Pancreas (tissue), 10 donors: ENCODE results near the gene WWOX. TPM values are rescaled to one million over a fixed set of nuclear protein-coding genes. Genes with fewer than 3 reads are reported as not detected.

Experiments used
- ATAC-seq, 4 donors: fragments of 200-7000 bp; cut with Tn5 transposase; one replicate each; pipeline versions ENCODE4 v1.8.0 to v1.9.1; 2020; ENCODE audit warnings: mild to moderate bottlenecking in 4 of 4, moderate library complexity in 4 of 4
- DNase-seq, 6 donors: peaks; one replicate each; pipeline ENCODE4 v3.0.0-alpha.2; 2020
- FAIRE-seq: peaks from 2 replicates; lab custom pipeline; 2012; peaks lifted over from hg19 to GRCh38; lab: Jason Lieb, UNC
- H3K27ac ChIP-seq, 4 donors: fragments of 200-600 bp; sonication (generic); 1 replicate in 3 of 4; 2 replicates in 1 of 4; pipeline versions ENCODE4 v1.5.0 to v1.8.0; 2020
- H3K27me3 ChIP-seq, 4 donors: fragments of 200-600 bp; one replicate each; pipeline ENCODE4 v1.8.0; 2021
- H3K36me3 ChIP-seq, 3 donors: fragments of 200-600 bp; sonication (generic) in 1 of 3; one replicate each; pipeline versions ENCODE4 v1.5.0 to v1.8.0; 2020 to 2021
- H3K4me1 ChIP-seq, 3 donors: fragments of 200-600 bp; one replicate each; pipeline ENCODE4 v1.8.0; 2021
- H3K4me3 ChIP-seq, 4 donors: fragments of 200-600 bp; sonication (generic) in 2 of 4; one replicate each; pipeline versions ENCODE4 v1.5.0 to v1.8.0; 2020 to 2021
- H3K9me3 ChIP-seq, 4 donors: fragments of 200-600 bp; one replicate each; pipeline ENCODE4 v1.8.0; 2021
- CTCF ChIP-seq, 4 donors: fragments of 200-600 bp; sonication (generic) in 3 of 4; IDR thresholded peaks; one replicate each; pipeline versions ENCODE4 v1.5.0 to v1.8.0; 2021; ENCODE audit warnings: antibody characterized with exemption in 4 of 4
- WGBS, 2 donors: extraction: QIAGEN DNeasy Blood & Tissue Kit; methylation state at CpG; one replicate each; pipeline ENCODE4 v1.1.7; 2013; 5-methylcytosine and 5-hydroxymethylcytosine counted together
- intact Hi-C, 3 donors: fragments of 100-400 bp; cut with DNase I; formaldehyde crosslinking; loops; one replicate each; pipeline versions ENCODE4 v1.11.1 to v1.14.2; 2022
- polyA plus RNA-seq, 2 donors: library from polyadenylated mRNA; stranded (reverse); fragments of 200-250 nt; gene quantifications; one replicate each; pipeline ENCODE4 v1.2.3, GENCODE V29; 2013
- total RNA-seq, 6 donors: library from RNA; stranded (reverse); fragmentation: NEBNext Ultra II Directional in 4 of 6; extraction: Animal tissue kit (Norgen Biotek cat#: 25700) in 4 of 6; gene quantifications; one replicate each; pipeline versions ENCODE4 v1.2.1 to v1.2.4, GENCODE V29; 2021 to 2023
- donor health status: healthy with polysubstance abuse.
- donor health status: DM: no; HTN: no; CAD: no; lungs with moderate emphysema.
- donor health status: DM: no; HTN: no; CAD: no.
- donor health status: control.
- donor health status: control.
- donor health status: Bipolar disorder and iron deficiency.
- donor health status: DM: yes; HTN: yes; CAD: no.
- donor health status: DM: no; HTN: no; CAD: no.
- donor health status: DM: no; HTN: no; CAD: no.
- donor health status: DM: yes; HTN: yes; CAD: no.

Gene WWOX
- total and polyA plus RNA-seq, 8 donors = 6.8 to 14.4 (median 10.8) TPM

GRCh38 chr16:78876671-78877070 lies 777.2 kb downstream of the WWOX start:
- Histone ChIP-seq H3K4me3 (no peak overlapping the region), H3K27ac (no peak overlapping the region), H3K36me3 (no peaks in the 10 kb centered on the region), H3K27me3 (no peaks in the 10 kb centered on the region), H3K4me1 (no peaks in the 10 kb centered on the region), H3K9me3 (no peaks in the 10 kb centered on the region)
- FAIRE-seq = no peak
- intact Hi-C loops = no loop called here
- DNase-seq = no peak
- TF ChIP-seq CTCF (IDR thresholded peaks at IDR 0.05) = no peak
- 82 to 88% methylated on average over 2 of the region's 2 CpGs for WGBS, 2 donors
- no peak for ATAC-seq

- H3K27me3 ChIP-seq = no peaks in the 10 kb centered on the region
- H3K4me3 ChIP-seq = no peak overlapping the region
- ATAC-seq (no peak), DNase-seq (no peak), FAIRE-seq (no peak)
- intact Hi-C loops = no loop called here
- 75 to 83% methylated on average over 6 of the region's 6 CpGs for WGBS, 2 donors
- TF ChIP-seq CTCF (IDR thresholded peaks at IDR 0.05) = no peak
- H3K27ac ChIP-seq = no peak overlapping the region
- H3K4me1 ChIP-seq = no peaks in the 10 kb centered on the region
- H3K36me3 ChIP-seq = no peaks in the 10 kb centered on the region
- no peaks in the 10 kb centered on the region for H3K9me3 ChIP-seq
Measured at GRCh38 chr16:78877114-78877655, 777.7 kb downstream of the WWOX start.

- no peak for FAIRE-seq
- no peak overlapping the region for H3K27ac ChIP-seq
- H3K4me3 ChIP-seq = no peak overlapping the region
- no peaks in the 10 kb centered on the region for H3K27me3 ChIP-seq
- ATAC-seq = no peak
- no peak for DNase-seq
- no peaks in the 10 kb centered on the region for H3K4me1 ChIP-seq
- H3K9me3 ChIP-seq = no peaks in the 10 kb centered on the region
- intact Hi-C loops = no loop called here
- no peaks in the 10 kb centered on the region for H3K36me3 ChIP-seq
- TF ChIP-seq CTCF (IDR thresholded peaks at IDR 0.05) = no peak
Measured at GRCh38 chr16:78878570-78878969, 779.1 kb downstream of the WWOX start.

- Histone ChIP-seq H3K9me3 (no peaks in the 10 kb centered on the region), H3K27me3 (no peaks in the 10 kb centered on the region), H3K27ac (no peak overlapping the region), H3K36me3 (no peaks in the 10 kb centered on the region), H3K4me3 (no peak overlapping the region), H3K4me1 (no peaks in the 10 kb centered on the region)
- ATAC-seq = no peak
- DNase-seq = no peak
- WGBS, 2 donors = 86 to 87% methylated on average over 5 of the region's 5 CpGs
- intact Hi-C loops = no loop called here
- TF ChIP-seq CTCF (IDR thresholded peaks at IDR 0.05) = no peak
- no peak for FAIRE-seq
Measured at GRCh38 chr16:78879011-78879410, 779.6 kb downstream of the WWOX start.

GRCh38 chr16:78882150-78882549 lies 782.7 kb downstream of the WWOX start:
- H3K4me3 ChIP-seq = no peak overlapping the region
- WGBS, 2 donors = 90 to 93% methylated on average over 3 of the region's 3 CpGs
- H3K27ac ChIP-seq = no peak overlapping the region
- ATAC-seq = no peak
- DNase-seq = no peak
- H3K36me3 ChIP-seq = no peaks in the 10 kb centered on the region
- no peak for TF ChIP-seq CTCF (IDR thresholded peaks at IDR 0.05)
- no peaks in the 10 kb centered on the region for H3K4me1 ChIP-seq
- no peaks in the 10 kb centered on the region for H3K9me3 ChIP-seq
- no peak for FAIRE-seq
- intact Hi-C loops = no loop called here
- no peaks in the 10 kb centered on the region for H3K27me3 ChIP-seq
